ENCODE results near the gene GLIS2.

GLIS2 gene

GRCh38 chr16:4385789-4386450 lies 70.1 kb downstream of the GLIS2 start:
- DNase-seq: no peak

GRCh38 chr16:4386451-4386805 lies 70.6 kb downstream of the GLIS2 start:
- no peak for DNase-seq

GRCh38 chr16:4386951-4387565 lies 71.2 kb downstream of the GLIS2 start:
- no peak for DNase-seq

GRCh38 chr16:4387781-4388180 lies 71.9 kb downstream of the GLIS2 start:
- DNase-seq: no peak

- no peak for DNase-seq
Measured at GRCh38 chr16:4388271-4389021, 72.6 kb downstream of the GLIS2 start.

Measured in MV-4-11 (cell line).